GM19438 (cell line): ENCODE measurements around the gene BACE1.
"Not testable (repeated sequence)": the region's sequence is repeated elsewhere in the genome, so short reads cannot be mapped to it uniquely, and the experiment has no call there.

Experiments used
- ATAC-seq: cut with Tn5 transposase; IDR thresholded peaks from one replicate; pipeline ENCODE4 v1.9.1; 2021; ENCODE audit warnings: low read depth; ENCODE audit not compliant: unreplicated experiment

Gene BACE1

GRCh38 chr11:117279711-117280376, 36.2 kb downstream of the BACE1 start:
- no peak for ATAC-seq

- no peak for ATAC-seq
Observed at GRCh38 chr11:117278347-117278746, 37.7 kb downstream of the BACE1 start.

GRCh38 chr11:117273550-117274289, 42.3 kb downstream of the BACE1 start:
- no peak for ATAC-seq

- not testable (repeated sequence) for ATAC-seq
Observed at GRCh38 chr11:117272175-117272574, 43.9 kb downstream of the BACE1 start.

- ATAC-seq = no peak
Observed at GRCh38 chr11:117271208-117271607, 44.8 kb downstream of the BACE1 start.

GRCh38 chr11:117269856-117270255, 46.2 kb downstream of the BACE1 start:
- ATAC-seq = no peak

- no peak for ATAC-seq
Observed at GRCh38 chr11:117265745-117266144, 50.3 kb downstream of the BACE1 start.

GRCh38 chr11:117264624-117265323, 51.3 kb downstream of the BACE1 start:
- ATAC-seq = not testable (repeated sequence)

GRCh38 chr11:117259417-117259816, 56.6 kb downstream of the BACE1 start:
- ATAC-seq = no peak

GRCh38 chr11:117258576-117258975, 57.5 kb downstream of the BACE1 start:
- ATAC-seq = no peak

- no peak for ATAC-seq
Observed at GRCh38 chr11:117256573-117256972, 59.5 kb downstream of the BACE1 start.

GRCh38 chr11:117255966-117256365, 60.1 kb downstream of the BACE1 start:
- no peak for ATAC-seq

- ATAC-seq = no peak
Observed at GRCh38 chr11:117251506-117251905, 64.5 kb downstream of the BACE1 start.

GRCh38 chr11:117249571-117249970, 66.5 kb downstream of the BACE1 start:
- ATAC-seq = no peak

GRCh38 chr11:117248341-117248740, 67.7 kb downstream of the BACE1 start:
- ATAC-seq = no peak

- no peak for ATAC-seq
Observed at GRCh38 chr11:117239295-117239694, 76.8 kb downstream of the BACE1 start.

- no peak for ATAC-seq
Observed at GRCh38 chr11:117238221-117238620, 77.8 kb downstream of the BACE1 start.
